Small intestine (tissue), 7 donors: Measurements from ENCODE around the gene PRKCE. TPM values are rescaled to one million over a fixed set of nuclear protein-coding genes. Genes with fewer than 3 reads are reported as not detected.

ENCODE experiments used
- DNase-seq, 2 donors: peaks; one replicate each; pipeline versions ENCODE4 v3.0.0 to v3.0.0-alpha.2; 2013
- FAIRE-seq: peaks from 2 replicates; lab custom pipeline; 2012; peaks lifted over from hg19 to GRCh38; lab: Jason Lieb, UNC
- H3K27ac ChIP-seq, 3 donors: one replicate each; pipeline ENCODE4 v1.5.1; 2013; ENCODE audit warnings: low read length in 2 of 3, mild to moderate bottlenecking in 2 of 3, control low read depth in 1 of 3, inconsistent platforms in 1 of 3, low read depth in 1 of 3, moderate library complexity in 1 of 3
- H3K27me3 ChIP-seq, 3 donors: one replicate each; pipeline ENCODE4 v1.6.1; 2013; ENCODE audit warnings: low read length in 3 of 3, inconsistent platforms in 1 of 3; ENCODE audit not compliant: control insufficient read depth in 3 of 3, insufficient read depth in 3 of 3
- H3K36me3 ChIP-seq, 3 donors: one replicate each; pipeline ENCODE4 v1.6.1; 2013; ENCODE audit warnings: low read length in 3 of 3, inconsistent platforms in 1 of 3, low read depth in 1 of 3, mild to moderate bottlenecking in 1 of 3, moderate library complexity in 1 of 3; ENCODE audit not compliant: control insufficient read depth in 3 of 3, insufficient read depth in 2 of 3
- H3K4me1 ChIP-seq, 3 donors: one replicate each; pipeline ENCODE4 v1.6.1; 2013; ENCODE audit warnings: low read length in 2 of 3, inconsistent platforms in 1 of 3, low read depth in 1 of 3, mild to moderate bottlenecking in 1 of 3, moderate library complexity in 1 of 3; ENCODE audit not compliant: control insufficient read depth in 3 of 3, insufficient read depth in 2 of 3
- H3K4me3 ChIP-seq, 3 donors: one replicate each; pipeline ENCODE4 v1.5.1; 2013; ENCODE audit warnings: low read length in 3 of 3, control low read depth in 1 of 3, inconsistent platforms in 1 of 3, low read depth in 1 of 3, mild to moderate bottlenecking in 1 of 3, moderate library complexity in 1 of 3
- H3K9me3 ChIP-seq, 2 donors: one replicate each; pipeline ENCODE4 v1.6.1; 2013; ENCODE audit warnings: low read depth in 1 of 2, low read length in 1 of 2; ENCODE audit not compliant: control insufficient read depth in 2 of 2, insufficient read depth in 1 of 2
- WGBS, 3 donors: extraction: QIAGEN DNeasy Blood & Tissue Kit; methylation state at CpG; one replicate each; pipeline ENCODE4 v1.1.7; 2013; 5-methylcytosine and 5-hydroxymethylcytosine counted together
- polyA plus RNA-seq, 4 donors: library from polyadenylated mRNA; stranded (reverse) in 3 of 4; unstranded in 1 of 4; fragments of 200-250 nt in 3 of 4; fragments of 120-200 nt in 1 of 4; gene quantifications; one replicate each; pipeline versions ENCODE4 v1.2.1 to v1.2.3, GENCODE V29; 2013
- donor health status: healthy with polysubstance abuse.
- donor health status: control.
- donor health status: control.
- donor health status: Bipolar disorder and iron deficiency.
- donor health status: healthy.

Gene PRKCE
- polyA plus RNA-seq, 4 donors = 2.2 to 7.1 (median 5.4) TPM

DNA sequence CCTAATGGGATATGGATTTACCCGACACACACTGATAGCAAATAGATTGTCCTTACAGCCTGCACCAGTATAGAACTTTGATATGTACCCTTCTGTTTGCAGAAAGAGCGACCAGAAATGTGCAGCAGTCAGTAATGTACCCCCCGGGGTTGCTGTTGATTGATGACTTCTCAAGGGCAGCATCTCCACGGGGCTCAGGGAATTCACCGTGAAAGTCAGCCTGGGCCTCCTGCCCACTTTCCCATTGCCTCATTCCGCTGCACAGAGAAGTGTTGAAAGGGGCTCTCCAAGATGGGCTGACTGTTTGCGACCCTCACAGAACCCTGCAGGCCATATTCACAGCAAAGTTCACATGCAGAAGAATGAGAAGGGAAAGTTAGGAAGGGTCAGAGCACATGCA lies 241.3 kb downstream of the PRKCE start:
- H3K9me3 ChIP-seq = no peaks in the 10 kb centered on the region
- WGBS, 3 donors = 50 to 63% (median 55%) methylated on average over 7 of the region's 7 CpGs
- no peak overlapping the region for H3K27ac ChIP-seq
- FAIRE-seq (no peak), DNase-seq (no peak)
- peaks cover 0 to 3% (median 0%) of the 10 kb centered on the region in 3 donors for H3K36me3 ChIP-seq
- H3K4me3 ChIP-seq = no peak overlapping the region
- no peaks in the 10 kb centered on the region for H3K27me3 ChIP-seq
- H3K4me1 ChIP-seq = peaks cover 9 to 25% (median 17%) of the 10 kb centered on the region in 3 donors

DNA sequence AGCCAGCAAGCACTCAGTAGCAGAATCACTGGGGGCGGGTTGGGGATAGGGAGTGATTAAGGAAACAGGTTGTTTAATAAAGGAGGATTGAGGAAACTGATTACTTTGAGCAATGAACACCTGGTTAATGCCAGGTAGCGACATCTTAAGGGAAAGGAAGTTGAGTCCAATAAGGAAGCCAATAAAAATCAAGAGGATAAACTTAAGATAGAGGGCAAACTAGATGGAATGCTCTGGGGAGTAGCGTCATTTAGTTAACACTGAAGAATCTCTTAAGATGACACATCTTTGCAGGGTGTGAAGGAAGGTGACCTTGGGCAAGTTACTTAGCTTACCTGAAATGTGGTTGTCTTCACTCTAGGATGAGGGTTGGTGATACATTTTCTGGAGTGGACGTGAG lies 242.7 kb downstream of the PRKCE start:
- DNase-seq (peak in 1 of 2 donors; percentile 44), FAIRE-seq (no peak)
- Histone ChIP-seq H3K27me3 (no peaks in the 10 kb centered on the region), H3K36me3 (peaks cover 0 to 3% (median 0%) of the 10 kb centered on the region in 3 donors), H3K4me3 (no peak overlapping the region), H3K4me1 (peaks cover 2 to 17% (median 16%) of the 10 kb centered on the region in 3 donors), H3K9me3 (no peaks in the 10 kb centered on the region), H3K27ac (peak overlapping the region in 1 of 3 donors; percentile 12)
- WGBS, 3 donors = 35 to 73% (median 51%) methylated on average over 4 of the region's 4 CpGs

DNA sequence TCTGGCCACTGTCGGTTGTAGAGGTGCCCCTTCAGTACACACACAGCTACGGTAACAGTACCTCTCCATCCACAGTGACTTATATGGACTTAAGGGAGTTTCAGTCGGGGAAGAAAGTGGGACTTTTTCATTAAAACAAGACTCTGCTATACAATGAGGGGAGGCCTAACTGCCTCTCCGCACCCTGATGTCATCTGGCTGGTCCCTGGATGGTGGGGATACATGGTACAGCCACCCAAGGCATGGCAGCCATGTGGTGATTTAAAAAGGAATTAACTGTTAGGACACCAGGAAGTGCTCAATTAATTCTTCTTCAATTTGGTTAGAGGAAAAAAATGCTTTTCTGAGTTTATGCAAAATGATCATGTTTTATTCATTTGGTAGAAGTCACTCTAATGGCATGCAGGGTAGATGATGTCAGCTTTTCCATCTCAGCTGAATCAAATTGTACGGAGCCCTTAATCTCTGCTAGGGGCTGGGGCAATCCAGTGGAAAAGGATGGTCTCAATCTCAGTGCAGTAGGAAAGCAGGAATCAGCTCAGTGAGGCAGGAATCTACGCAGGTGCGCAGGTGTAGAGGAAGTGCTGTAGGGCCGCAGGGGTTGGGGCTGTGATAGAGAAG lies 243.9 kb downstream of the PRKCE start:
- no peaks in the 10 kb centered on the region for H3K9me3 ChIP-seq
- H3K4me3 ChIP-seq = no peak overlapping the region
- H3K36me3 ChIP-seq = peaks cover 0 to 3% (median 0%) of the 10 kb centered on the region in 3 donors
- FAIRE-seq (no peak), DNase-seq (no peak)
- no peaks in the 10 kb centered on the region for H3K27me3 ChIP-seq
- WGBS, 3 donors = 92 to 97% (median 95%) methylated on average over 8 of the region's 8 CpGs
- H3K4me1 ChIP-seq = peaks cover 2 to 13% (median 10%) of the 10 kb centered on the region in 3 donors
- H3K27ac ChIP-seq = no peak overlapping the region

DNA sequence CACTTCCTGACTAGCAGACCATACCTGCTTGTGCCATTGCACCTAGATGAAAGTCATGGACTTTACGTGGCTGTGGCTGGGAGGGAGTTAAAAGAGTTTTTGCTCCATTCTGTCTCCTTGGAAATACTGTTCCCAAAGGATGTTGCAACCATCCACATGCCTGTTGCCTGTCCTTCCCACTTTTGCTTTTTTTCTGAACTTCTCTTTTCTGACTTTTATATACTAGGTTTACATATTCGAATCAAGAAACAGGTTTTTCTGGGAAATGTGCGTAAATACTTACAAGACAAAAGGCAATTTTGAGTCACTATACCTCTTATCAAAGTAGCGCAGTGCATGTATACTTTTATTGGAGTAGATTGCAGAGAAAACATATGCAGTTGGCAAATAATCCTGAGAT lies 244.8 kb downstream of the PRKCE start:
- Histone ChIP-seq H3K9me3 (no peaks in the 10 kb centered on the region), H3K36me3 (peaks cover 0 to 3% (median 0%) of the 10 kb centered on the region in 3 donors)
- no peak for FAIRE-seq

DNA sequence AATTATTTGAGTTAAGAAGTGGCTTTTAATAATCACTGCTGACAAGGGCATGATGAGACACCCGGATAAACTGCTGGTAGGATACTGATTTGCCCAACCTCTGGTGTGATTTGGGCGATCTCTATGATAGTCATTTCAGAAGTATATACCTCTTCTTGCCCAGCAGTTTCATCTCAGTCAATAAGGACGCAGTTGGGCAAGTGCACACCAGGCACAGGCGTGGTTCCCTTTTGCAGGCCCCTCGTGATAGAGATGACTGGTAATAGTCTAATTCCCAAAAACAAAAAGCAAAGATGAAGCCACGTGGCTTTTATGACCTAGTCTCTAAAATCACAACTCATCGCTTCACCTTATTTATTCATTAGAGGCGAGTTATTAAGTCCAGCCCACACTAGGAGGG lies 246.4 kb downstream of the PRKCE start:
- FAIRE-seq (no peak), DNase-seq (no peak)
- Histone ChIP-seq H3K9me3 (no peaks in the 10 kb centered on the region), H3K4me1 (peaks cover 0 to 3% (median 2%) of the 10 kb centered on the region in 3 donors), H3K27me3 (no peaks in the 10 kb centered on the region), H3K4me3 (no peak overlapping the region), H3K27ac (no peak overlapping the region), H3K36me3 (peaks cover 0 to 3% (median 0%) of the 10 kb centered on the region in 3 donors)
- WGBS, 3 donors = 85 to 91% (median 89%) methylated on average over 8 of the region's 8 CpGs

More for the DNA sequence above, 244.8 kb downstream of the PRKCE start:
- DNase-seq = no peak
- Histone ChIP-seq H3K27me3 (no peaks in the 10 kb centered on the region), H3K4me3 (no peak overlapping the region), H3K4me1 (peaks cover 2 to 9% (median 2%) of the 10 kb centered on the region in 3 donors), H3K27ac (no peak overlapping the region)
- WGBS, 3 donors = 71 to 79% (median 72%) methylated on average over 4 of the region's 4 CpGs

DNA sequence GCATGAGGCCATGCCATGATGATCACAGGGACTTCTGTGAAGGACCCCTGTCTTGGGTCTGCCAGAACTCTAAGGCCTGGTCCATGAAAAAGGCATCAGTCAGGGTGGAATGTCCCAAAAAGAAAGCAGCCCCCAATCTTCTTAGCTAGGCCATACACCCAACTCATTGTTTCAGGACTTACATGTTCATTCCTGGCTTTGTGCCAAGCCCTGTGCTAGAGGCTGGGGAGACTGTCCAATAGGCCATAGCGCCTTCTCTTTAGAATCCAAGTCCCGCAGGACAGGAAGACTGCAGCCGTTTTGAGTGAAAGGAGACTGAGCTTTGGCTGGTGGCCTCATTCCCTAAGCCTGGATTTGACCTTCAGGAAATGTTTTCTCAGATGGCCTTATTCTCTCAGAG lies 247.3 kb downstream of the PRKCE start:
- H3K9me3 ChIP-seq = no peaks in the 10 kb centered on the region
- no peaks in the 10 kb centered on the region for H3K36me3 ChIP-seq
- FAIRE-seq = no peak
- peaks cover 0 to 2% (median 0%) of the 10 kb centered on the region in 3 donors for H3K4me1 ChIP-seq
- WGBS, 3 donors = 68 to 92% (median 82%) methylated on average over 3 of the region's 3 CpGs
- no peak overlapping the region for H3K27ac ChIP-seq
- no peaks in the 10 kb centered on the region for H3K27me3 ChIP-seq
- no peak overlapping the region for H3K4me3 ChIP-seq
- DNase-seq = peak in 1 of 2 donors; percentile 20

DNA sequence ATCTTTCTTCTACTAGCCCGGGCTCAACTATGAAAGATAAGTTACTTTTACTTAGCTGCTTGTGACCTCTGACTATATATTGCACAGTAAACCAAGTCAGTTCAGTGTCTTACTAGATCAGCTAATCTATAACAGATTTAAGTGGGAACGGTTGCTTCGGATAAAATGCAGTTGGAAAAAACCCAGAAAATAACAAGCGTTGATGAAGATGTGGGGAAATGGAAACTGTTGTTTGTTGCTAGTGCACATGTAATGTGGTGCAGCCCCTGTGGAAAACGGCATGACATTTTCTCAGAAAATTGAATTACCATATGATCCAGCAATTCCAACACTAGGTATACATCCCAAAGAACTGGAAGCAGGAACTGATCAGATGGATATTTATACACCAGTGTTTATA lies 248.5 kb downstream of the PRKCE start:
- H3K36me3 ChIP-seq = no peaks in the 10 kb centered on the region
- DNase-seq (no peak), FAIRE-seq (no peak)
- WGBS, 3 donors = 91 to 96% (median 94%) methylated on average over 5 of the region's 5 CpGs
- no peaks in the 10 kb centered on the region for H3K27me3 ChIP-seq
- H3K27ac ChIP-seq = no peak overlapping the region
- H3K4me1 ChIP-seq = peaks cover 0 to 2% (median 0%) of the 10 kb centered on the region in 3 donors
- no peaks in the 10 kb centered on the region for H3K9me3 ChIP-seq
- no peak overlapping the region for H3K4me3 ChIP-seq

DNA sequence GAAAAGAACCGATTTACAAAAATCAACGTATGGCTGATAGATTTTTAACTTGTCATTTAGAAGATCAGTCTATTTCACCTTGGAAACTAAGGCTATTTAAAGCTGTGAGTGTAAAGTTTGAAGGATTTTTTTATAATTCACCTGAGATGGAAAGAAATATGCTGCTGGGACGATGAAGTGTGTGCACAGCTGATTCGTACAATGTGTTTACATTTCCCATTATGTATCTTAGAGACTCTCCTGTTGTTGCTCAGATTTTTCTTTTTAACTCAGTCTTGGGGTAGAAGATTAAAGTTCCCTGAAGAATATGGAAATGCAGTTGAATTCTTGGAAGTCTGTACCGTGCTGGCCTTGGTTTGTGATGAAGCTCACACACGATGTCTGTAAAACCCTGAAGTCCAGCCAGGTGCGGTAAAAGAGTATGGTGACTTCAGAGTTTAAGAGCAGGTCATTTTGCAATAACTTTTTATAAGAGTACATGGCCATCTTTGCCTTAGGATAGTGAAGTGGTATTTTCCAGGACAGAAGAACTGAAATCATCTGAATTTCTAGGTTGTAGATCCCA lies 250.1 kb downstream of the PRKCE start:
- no peaks in the 10 kb centered on the region for H3K9me3 ChIP-seq
- WGBS, 3 donors = 92 to 95% (median 93%) methylated on average over 7 of the region's 7 CpGs
- FAIRE-seq (no peak), DNase-seq (no peak)
- H3K4me3 ChIP-seq = no peak overlapping the region
- no peak overlapping the region for H3K27ac ChIP-seq
- H3K4me1 ChIP-seq = peaks cover 0 to 4% (median 0%) of the 10 kb centered on the region in 3 donors
- no peaks in the 10 kb centered on the region for H3K27me3 ChIP-seq
- no peaks in the 10 kb centered on the region for H3K36me3 ChIP-seq
